GM21423 (cell line): Measurements from ENCODE around the gene GBE1.
A peak's percentile ranks its signal among the peaks of the same experiment; 100 is the strongest.
"Not testable (repeated sequence)": the region's sequence is repeated elsewhere in the genome, so short reads cannot be mapped to it uniquely, and the experiment has no call there.

ENCODE experiments used
- ATAC-seq: cut with Tn5 transposase; IDR thresholded peaks from one replicate; pipeline ENCODE4 v1.9.1; 2021; ENCODE audit warnings: mild to moderate bottlenecking, moderate library complexity; ENCODE audit not compliant: unreplicated experiment

Gene GBE1

DNA sequence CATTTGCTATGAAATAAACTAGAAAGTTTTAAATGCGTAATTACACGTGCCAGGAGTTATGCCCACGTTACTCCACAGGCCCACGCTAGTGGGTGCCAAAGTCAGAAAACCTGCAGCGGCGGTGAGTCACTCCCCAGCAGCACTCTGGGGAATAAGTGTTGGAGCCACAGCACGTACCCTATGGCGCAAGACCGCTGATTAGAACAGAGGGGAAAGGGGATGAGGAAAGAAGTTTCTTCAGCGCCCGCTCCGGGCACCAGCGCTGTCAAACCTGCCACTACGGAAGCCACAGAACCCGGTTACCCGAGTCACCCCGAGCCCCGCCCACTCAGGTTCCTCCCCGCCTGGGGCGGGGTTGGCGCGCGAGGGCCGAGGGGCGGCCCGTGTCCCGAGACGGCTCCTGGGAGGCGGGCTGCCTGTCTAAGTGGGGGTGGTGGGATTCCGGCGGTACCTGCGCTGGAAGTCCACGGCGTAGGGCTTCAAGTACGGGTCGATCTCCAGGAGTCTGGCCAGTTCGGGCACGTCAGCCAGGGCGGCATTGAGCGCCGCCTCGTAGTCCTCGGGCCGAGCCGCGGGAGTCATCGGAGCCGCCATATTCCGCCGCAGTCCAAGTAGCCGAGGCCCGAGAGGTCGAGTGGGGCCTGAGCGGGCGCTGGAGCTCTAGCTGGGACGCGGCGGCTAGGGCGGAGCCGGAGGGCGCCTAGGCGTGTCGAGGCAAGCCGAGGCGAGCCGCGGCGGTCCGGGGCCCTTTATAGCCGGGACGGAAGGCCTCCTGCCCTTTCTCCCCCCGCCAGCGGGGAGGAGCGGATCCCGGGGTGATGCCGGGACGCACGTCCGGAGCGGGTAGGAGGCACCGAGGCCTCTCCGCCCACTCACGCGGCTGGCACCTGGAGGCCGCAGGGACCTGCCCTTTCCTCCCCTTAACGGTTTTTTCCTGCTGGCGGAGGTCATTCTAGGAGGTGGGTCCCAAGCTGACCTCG is at the start of gene GBE1:
TSS of gene GBE1 (minus strand) at position 722 of the 980 bp plus-strand sequence. CDS start at position 594, 128 bp downstream.
- ATAC-seq = peak; percentile 83

DNA sequence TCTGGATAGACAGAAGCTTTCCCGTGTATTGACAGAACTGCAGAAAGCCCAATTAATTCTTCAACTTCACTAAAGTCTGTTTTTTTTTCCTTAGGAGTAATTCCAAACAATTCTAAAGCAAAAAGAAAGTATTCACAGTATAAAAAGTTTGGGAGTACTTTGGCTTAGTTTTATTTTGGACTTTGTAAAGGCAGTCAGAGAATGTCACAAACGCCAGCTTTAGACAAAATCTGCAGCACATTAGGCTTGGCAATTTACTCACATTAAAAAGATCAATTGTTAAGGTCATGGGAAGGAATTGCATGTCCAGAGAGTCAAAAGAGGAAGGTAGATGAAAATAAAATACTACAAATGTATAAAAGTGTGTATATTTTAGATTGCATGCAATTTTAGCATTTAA is 47.5 kb upstream of the GBE1 start:
- no peak for ATAC-seq

DNA sequence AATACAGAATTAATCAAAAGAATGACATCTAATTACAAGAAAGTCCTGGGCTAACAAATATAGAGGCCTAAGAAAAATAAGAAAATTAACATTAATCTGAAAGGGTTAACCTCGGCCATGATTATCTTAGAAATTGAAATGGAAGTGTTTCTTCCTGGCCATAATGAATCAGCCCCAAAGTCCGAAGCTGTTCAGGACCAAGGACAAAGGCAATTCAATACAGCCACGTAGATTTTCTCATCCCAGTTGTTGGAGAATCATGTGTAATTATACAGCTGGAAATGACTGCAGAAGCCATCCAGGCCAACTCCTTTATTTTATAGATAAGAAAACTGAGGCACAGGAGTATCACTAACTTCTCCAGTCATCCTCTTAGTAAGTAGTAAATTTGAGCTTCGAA is 38.0 kb upstream of the GBE1 start:
- no peak for ATAC-seq

DNA sequence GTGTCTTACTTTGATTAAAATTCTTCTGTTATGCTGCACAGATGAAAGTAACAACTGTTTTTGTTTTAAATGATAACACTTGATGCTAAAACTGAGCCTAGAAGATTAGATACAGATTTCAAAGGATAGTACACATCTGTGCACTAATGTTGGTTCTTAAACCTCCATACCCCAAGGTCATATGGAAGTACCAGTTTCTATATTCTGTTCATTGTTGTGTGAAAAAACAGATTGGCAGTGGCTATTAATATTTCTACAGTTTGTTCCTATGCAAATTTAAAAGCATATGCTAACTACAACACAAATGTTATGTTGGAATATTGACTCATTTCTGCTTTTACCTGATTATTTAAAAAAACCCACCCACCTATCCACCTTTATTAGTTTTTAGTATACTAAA is 32.0 kb upstream of the GBE1 start:
- ATAC-seq = no peak

DNA sequence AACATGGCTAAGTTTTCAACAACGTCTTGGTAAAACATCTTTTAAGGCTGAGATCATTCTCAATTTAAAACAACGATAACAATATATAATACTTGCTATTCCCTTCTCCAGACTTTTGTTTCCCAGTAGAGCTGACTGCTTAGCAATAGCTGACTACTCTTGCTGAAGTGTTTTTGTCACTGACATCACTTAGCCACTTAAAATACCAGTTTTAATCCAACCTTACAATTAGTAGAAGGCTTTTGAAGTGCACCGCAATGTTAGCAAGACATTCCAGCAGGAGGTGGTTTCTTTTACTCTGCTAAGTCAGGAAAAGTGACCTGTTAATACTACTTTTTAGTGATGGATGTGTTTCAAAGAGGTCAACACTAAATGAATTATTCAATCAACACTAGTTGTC is 28.7 kb upstream of the GBE1 start:
- no peak for ATAC-seq

DNA sequence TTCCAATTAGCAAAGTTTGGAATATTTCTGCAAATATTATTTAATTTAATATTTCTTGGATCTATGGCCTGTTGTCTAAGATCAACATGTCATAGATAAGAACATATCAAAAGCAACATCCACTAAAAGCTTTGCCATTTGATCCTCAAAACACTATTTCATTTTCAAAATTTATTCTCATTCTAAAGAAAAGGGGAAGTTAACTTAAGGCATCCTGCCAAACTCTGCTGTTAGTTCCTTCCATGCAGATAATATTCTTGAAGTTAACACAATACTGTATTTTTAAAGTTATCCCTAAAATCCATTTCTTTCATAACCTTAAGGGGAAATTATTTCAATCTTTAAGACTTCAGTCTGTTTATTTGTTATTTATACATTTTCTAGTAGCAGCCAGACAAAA is 28.2 kb upstream of the GBE1 start:
- no peak for ATAC-seq

DNA sequence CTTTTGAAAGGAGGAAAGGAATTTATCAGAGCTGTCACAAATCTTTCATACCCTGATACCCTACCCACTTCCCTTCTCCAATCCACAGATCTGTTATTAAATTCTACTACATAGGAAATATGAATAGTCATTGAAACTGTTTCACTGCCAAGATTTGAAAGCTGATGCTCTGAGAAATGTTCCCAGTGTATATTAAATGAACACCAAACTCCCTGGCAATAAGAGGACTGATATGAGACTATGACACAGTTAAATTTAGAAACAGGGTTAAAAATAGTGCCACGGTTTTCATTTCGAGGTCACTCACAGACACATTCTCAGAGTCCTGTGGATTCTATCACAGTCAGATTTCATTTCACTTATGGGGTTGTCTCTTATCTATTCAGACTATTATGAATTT is 27.2 kb upstream of the GBE1 start:
- ATAC-seq = peak; percentile 67

DNA sequence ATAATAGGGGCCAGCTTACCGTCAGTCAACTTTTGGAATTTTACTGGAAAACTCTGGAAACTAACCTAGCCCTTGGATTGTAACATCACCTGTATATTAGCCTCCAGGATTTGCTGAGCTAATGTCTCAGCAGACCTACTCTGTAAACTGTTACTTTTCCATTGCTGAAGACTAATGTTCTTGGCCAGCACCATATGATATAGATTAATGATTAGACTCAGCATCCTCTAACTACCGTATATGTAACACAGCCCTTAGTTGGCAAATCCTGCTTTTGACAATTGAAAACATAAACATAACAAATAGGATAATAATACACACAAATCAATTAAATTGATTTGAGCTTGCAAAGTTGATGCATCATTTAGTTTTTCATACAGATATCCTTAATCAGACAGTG is 26.6 kb upstream of the GBE1 start:
- no peak for ATAC-seq

DNA sequence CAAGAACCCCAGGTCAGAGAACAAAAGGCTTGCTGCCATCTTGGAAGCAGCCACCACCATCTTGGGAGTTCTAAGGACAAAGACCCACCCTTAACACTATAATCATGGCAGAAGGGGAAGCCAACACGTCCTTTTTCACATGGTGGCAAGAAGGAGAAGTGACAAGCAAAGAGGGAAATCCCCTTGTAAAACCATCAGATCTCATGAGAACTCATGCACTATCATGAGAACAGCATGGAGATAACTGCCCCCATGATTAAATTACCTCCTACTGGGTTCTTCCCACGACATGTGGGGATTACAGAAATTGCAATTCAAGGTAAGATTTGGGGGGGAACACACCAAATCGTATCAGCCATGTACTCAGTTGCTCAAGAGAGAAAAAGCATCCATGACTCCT is 21.1 kb upstream of the GBE1 start:
- ATAC-seq = no peak

DNA sequence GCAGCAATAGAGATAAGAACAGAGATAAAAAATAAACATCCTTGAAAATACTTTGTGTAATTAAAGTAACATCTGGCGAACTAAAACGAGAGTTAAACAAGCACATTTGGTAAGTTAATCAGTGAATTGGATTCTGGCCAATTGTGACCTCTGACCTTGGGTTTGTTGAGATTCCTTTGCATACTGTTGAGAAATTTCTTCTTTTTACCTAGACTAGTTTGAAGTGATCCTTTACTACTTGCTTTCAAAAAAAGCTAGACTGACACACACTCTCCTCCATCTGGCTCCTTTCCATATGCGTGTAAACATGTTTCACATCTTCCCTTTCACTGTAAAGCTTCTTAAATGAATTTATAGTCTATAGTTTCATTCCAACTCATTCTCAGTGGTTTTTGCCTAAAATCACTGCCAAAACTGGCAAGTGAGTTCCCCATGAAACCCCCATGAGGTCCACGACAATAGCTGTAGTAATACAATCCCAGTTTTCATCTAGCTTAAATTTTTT is 17.3 kb upstream of the GBE1 start:
- no peak for ATAC-seq

DNA sequence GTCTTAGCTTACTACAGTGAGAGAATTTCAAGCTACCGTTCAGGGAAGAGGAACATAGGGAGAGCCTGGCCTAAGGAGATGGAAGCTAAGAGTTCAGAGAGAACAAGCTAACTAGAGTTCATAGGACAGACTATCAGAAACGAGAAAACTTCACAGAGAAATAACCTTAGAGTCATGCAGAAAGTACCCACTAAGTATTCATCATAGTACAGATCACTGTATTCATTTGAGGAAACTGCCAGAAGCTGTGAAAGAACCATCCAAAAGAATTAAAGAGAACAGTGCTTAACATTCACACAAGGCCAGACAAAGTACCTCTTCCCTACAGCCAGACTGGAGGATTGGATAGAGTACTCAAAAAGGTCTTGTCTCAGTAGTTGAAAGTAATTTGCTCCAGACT is 15.2 kb upstream of the GBE1 start:
- ATAC-seq = no peak

DNA sequence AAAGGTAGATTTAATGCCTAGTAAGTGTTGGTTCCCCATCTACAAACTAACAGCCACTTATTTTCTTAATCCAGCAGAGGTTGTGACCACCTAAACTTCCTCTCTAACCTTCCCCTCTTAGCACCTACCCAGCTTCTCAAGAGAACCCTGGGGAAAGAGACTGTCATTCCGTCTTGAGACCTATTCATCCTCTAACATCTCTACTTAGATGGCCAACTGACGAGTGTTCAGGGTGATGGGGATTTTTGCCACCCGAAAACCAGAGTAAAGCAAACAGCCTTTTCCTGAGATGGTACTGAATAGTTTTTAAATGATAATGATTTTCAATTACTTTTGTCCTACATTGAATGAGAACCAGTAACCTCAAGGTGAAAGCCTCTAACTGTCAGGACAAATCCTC is 9.3 kb upstream of the GBE1 start:
- ATAC-seq = no peak

DNA sequence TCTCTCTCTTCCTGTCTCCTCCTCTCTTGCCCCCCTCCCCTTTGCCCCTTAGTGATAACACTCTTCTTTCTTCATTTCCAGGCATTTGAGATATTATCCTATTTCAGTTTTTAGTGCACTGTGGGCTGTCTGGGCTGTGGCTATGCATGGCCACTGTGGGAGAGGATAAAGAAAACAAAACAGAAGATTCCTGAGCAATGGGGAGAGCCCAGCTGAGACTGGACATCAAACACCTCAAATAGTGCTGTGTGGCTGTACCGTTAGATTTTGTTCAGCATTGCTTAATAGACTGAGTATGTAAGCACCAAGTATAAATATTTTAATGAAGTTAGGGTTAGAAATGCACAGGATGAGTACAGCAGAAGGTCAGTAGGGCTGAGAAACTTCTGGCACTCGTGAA is 7.9 kb upstream of the GBE1 start:
- no peak for ATAC-seq

DNA sequence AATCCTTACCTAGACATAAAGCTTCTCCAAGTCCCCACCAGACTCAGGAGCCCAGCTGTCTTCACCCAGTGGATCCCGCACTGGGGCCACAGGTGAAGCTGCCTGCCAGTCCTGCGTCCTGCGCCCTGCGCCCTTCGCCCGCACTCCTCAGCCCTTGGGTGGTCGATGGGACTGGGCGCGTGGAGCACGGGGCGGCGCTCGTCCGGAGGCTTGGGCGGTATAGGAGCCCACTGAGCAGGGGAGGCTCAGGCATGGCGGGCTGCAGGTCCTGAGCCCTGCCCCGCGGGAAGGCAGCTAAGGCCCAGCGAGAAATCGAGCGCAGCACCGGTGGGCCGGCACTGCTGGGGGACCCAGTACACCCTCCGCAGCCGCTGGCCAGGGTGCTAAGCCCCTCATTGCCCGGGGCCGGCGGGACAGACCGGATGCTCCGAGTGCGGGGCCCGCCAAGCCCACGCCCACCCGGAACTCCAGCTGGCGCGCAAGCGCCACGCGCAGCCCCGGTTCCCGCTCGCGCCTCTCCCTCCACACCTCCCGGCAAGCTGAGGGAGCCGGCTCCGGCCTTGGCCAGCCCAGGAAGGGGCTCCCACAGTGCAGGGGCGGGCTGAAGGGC is 5.9 kb upstream of the GBE1 start:
- not testable (repeated sequence) for ATAC-seq

DNA sequence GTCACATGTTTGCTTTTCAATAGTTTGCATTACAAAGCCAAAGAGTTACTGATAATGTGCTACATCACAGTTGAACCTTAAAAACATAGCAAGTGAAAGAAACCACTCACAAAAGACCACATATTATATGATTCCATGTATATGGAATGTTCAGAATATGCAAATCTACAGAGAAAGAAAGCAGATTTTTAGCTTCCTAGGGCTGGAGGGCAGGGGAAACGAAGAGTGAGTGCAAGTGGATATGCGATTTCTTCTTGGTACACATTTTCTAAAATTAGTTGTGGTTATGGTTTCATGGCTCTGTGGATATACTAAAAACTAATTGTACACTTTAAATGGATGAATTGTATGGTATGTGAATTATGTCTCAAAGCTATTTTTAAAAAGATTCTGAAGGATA is 4.0 kb upstream of the GBE1 start:
- no peak for ATAC-seq

DNA sequence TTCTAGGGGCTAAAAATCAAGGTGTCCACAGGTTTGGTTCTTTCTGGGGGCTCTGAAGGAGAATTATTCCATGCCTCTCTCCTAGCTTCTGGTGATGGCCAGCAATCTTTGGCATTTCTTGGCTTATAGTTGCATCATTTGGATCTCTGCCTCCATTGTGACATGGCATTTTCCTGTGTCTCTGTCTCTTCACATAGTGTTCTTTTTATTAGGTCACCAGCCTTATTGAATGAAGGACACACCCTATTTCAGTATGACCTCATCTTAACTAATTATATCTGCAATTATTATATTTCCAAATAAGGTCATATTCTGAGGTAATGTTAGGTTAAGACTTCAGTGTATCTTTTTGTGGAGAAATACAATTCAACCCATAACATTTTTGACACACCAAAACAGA is 3.2 kb upstream of the GBE1 start:
- no peak for ATAC-seq

DNA sequence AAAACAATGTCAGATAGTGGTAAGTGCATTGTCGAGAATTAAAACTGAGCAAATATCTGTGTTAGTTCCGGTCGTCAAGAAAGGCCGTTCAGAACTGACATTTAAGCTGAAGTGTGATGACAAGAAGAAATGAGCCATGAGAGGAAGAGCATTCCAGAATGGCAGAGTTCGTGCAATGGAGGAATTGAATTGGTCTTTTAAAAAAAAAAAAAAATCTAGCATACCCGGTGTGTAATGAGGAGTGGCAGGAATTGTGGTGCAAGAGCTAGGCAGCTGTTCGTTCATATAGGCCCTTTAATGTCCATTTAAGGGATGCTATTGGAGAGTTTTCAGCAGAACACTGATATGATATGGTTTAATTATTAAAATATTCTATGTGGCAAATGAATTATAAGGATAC is 2.6 kb upstream of the GBE1 start:
- ATAC-seq = no peak

DNA sequence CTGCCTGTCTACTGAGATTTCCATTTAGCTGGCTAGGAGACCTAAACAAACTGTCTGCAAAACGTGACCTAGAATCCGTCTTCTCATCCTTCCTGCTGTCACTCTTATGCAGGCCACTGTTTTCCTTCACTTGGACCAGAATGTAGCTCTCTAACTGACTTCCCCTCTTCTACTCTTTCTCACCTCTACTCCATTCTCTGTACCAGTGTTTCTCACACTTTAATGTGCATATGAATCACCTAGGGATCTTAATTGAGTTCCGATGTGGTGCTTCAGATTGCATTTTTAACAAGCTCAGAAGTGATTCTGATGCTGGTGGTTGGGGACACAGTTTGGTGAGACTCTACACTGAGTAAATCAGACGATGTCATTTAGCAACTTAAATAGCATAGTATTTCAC is 1.6 kb upstream of the GBE1 start:
- no peak for ATAC-seq

DNA sequence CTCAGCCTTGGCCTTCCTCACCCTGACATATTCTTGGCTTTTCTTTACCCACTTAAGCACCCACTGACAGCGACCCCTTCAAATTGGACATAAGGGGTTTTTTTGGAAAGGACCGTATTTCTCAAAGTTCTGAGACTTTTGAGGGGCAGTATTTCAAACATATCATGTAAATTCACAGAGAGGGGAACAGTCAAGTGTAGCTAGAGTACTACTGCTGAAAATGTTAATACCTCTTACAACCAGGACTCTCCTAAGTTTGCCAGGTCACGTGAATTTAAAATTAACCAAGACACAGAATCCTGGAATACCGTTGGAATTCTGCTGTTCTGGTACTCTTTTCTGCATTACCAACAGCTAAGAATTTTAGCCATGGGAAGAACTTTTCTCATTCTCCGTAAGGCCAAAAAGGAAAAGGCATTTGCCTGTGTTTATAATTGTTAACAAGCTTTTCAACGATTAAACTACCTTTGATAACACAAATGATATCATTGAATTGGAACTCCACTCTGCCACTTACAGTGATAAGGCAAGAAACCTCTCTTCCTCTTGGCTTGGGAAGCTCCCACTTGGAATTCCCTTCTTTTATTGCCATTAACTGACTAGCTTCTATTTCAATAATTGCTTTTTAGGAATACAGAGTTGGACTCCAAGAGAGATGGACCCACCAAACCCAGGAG is 597 bp upstream of the GBE1 start:
- ATAC-seq = no peak

DNA sequence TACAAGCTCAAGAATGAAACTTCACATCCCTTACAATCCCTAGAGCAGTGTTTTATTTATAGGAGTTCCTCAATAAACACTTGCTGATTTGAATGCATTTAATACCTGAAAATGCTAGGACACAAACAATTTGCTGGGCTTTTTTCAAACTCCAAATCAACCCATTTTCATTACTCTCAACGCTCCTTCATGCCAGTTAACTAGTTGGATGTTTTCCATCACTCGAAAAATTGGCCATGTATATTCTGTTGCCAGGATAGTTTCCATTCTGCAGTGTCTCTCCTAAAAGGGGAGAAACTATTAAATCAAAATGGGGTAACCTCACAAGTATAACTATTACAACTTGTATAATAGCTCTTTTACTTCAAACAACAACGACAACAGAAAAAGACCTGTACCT is 1.2 kb downstream of the GBE1 start:
- ATAC-seq = no peak

DNA sequence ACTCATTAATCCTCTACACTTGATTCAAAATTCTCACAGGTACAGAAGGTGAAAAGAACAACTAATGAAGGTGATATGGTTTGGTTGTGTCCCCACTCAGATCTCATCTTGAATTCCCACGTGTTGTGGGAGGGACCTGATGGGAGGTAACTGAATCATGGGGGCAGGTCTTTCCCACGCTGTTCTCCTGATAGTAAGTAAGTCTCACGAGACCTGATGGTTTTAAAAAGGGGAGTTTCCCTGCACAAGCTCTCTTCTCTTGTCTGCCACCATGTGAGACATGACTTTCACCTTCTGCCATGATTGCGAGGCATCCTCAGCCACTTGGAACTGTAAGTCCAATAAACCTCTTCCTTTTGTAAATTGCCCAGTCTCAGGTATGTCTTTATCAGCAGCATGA is 2.7 kb downstream of the GBE1 start:
- not testable (repeated sequence) for ATAC-seq

DNA sequence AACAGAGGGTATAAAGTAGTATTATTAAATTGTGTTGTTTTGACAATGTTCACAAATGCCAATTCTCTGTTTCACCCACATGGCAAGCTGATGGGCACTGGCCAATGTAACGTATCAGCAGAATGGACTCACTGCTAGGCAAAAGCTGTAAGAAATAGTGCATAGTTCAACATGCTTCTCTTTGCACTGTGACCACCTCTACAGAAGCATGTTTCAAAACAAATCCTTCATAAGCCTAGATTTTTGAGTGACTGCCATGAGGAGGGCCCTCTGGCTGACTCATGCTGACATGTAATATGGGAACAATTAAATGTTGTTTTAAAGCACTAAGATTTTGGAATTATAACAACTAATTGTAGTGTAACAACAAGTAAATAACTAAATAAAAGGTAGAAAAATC is 3.2 kb downstream of the GBE1 start:
- ATAC-seq = no peak
